ENCODE results near the gene SEPTIN12.
"Not testable (repeated sequence)": the region's sequence is repeated elsewhere in the genome, so short reads cannot be mapped to it uniquely, and the experiment has no call there.

The SEPTIN12 gene

DNA sequence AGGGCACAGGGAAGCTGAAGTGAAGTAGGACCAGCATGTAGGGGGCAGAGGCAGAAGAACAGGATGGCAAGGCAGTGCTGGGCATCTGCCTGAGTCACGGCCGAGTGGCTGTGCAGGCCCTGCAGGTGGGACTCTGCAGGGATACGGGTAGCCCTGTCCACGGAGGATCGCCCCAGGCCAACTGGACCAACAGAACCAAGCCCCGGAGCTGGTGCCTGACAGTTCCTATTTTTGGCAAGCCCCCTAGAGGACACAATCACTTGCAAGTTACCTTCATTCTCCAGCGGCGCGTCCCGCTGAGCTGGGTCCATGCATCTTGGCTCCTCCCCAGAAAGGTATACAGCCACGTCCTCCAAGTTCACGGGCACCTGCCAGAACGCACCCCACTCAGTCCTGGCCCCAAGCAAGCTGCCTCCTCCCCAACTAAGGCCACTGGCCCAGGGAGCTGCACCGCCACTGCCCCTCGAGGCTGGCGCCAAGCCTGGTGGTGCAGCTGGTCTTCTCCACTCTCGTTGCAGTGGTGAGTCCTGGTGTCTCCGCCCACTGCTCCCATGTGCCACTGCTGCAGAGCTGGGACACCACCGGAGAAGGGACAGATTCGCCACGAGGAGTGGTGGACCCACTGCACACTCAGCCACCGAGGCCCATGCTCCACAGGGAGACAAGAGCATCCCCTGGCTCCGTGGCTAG is 27.8 kb downstream of the SEPTIN12 start:
- no peak for DNase-seq

DNA sequence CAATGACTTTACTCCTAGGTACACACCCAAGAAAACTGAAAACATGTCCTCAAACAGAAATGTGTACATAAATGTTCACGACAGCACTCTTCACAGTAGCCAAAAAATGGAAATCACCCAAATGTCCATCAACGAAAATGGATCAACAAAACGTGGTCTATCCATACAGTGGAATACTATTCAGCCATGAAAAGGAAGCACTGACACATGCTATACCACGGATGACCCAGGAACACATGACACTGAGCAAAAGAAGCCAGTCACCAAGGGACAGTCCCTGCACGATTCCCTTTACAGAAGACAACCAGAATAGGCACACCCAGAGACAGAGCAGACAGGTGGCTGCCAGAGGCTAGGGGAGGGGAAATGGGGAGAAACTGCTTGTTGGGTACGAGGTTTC is 32.5 kb downstream of the SEPTIN12 start:
- DNase-seq = no peak

DNA sequence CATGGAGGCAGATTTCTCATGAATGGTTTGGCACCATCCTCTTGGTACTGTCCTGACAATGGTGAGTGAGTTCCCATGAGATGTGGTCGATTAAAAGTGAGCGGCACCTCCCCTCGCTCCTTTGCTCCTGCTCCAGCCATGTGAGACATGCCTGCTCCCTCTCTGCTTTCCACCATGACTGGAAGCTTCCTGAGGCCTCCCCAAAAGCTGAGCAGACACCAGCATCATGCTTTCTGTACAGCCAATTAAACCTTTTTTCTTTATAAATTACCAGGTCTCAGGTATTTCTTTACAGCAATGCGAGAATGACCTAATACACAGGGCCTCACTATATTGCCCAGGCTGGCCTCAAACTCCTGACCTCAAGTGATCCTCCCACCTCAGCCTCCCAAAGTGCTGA is 33.3 kb downstream of the SEPTIN12 start:
- DNase-seq = no peak

DNA sequence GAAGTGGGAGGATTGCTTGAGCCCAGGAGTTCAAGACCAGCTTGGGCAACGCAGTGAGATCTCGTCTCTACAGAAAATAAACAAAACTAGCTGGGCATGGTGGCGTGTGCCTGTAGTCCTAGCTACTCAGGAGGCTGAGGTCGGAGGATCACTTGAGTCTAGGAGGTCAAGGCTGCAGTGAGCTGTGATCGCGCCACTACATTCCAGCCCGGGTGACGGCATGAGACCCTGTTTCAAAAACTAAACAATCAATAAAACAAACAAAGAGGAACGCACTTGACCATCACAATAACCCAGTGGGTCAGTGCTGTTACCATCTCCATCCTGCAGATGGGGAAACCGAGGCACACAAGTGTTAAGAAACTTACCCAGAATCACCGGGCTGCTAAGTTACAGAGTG is 34.9 kb downstream of the SEPTIN12 start:
- no peak for DNase-seq

DNA sequence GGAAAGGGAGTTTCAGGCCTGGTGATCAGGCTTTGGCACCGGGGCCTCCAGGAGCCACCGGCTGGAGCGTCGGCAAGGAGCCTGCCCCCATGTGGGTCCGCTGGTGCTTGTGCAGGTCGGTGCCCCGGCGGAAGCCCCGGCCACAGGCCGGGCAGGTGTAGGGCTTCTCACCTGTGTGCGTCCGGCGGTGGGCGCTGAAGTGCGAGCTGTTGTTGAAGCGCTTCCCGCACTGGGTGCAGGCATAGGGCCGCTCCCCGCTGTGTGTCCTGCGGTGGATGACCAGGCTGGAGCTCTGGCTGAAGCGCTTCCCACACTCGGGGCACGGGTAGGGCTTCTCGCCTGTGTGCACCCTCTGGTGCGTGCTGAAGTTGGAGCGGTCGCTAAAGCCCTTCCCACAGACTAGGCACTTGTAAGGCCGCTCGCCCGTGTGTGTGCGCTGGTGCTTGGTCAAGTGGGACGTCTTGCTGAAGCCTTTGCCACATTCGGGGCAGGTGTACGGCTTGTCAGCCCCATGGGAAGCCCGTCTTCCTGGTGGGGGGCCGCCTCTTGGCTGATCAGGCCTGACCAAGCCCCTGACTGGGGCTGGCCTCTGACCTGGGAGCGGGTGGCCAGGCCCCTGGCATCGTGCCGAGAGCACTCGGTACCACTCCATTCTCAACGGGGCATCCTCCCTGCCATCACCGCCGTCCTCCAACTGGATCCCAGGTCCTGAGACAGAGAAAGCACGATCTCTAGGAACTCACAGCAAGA is 35.6 kb downstream of the SEPTIN12 start:
- DNase-seq = no peak

DNA sequence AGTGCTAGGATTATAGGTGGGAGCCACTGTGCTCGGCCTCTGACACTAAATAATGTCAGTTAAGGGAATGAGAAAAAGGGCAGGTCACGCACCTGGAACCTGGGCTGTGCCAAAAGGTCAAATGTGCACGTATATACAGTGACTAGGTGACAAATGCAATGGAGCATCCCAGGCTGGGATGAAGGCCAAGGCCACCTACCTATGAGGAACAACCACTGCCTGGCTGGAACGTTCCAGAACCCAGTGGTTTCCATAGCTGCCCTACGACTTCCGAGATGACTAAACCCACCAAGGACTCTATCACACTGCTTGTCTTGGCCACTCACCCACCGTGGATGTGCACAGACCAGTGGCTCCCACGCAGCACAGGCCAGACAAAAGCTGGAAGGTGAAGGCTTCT is 37.2 kb downstream of the SEPTIN12 start:
- no peak for DNase-seq

DNA sequence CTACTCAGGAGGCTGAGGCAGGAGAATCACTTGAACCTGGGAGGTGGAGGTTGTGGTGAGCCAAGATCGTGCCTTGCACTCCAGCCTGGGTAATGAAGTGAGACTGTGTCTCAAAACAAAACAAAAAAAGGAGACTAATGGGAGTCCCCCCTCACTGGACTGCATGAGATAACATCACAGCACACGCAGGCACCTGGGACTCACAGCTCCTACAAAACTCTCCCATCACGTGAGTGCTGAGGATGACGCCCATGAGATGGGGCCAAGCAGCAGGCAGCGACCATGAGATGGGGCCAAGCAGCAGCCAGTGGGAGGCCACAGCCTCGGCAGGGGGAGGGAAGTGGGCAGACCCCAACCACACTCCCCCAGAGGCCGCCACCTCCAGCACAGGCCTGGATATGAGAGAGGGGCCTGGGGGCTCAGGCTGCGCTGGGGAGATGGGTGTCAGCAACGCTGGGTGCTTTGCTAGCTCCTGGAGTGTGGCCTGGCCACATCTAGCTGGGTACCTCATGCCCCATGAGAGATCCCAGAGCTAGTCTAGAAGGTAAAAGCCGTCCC is 38.4 kb downstream of the SEPTIN12 start:
- DNase-seq = no peak

DNA sequence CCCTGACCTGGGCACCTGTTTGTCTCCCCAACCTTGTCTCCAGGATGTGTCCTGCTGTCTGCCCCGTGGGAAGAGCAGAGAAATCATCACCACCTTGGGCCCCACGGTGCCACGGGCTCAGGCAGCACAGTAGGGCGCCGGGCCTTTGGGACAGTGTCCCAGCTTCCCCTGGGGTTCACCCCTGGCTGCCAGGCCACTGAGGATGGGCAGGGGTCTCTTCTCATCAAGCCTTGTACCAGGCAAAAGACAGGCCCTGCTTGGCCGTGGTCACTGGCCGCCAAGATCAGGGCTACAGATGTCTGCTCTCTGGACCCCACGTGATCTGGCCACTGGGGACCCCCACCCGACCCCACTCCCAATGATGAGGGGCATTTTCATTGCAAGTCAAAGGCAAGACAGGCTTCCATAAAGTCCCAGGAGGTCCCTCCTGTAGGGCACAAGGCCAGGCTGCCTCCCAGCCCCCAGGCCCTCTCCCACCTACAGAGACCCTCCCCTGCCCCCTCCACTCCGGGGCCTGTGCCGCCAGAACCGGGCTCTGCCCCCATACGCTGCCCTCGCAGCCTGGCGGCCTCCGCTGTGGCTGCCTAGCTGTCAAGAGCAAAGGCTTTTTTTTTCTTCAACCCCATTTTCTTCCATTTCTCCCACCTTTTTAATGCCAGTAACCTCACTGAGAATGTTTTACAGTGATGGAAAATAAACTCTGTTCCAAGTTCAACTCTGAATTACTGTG is 39.3 kb downstream of the SEPTIN12 start:
- DNase-seq = no peak

DNA sequence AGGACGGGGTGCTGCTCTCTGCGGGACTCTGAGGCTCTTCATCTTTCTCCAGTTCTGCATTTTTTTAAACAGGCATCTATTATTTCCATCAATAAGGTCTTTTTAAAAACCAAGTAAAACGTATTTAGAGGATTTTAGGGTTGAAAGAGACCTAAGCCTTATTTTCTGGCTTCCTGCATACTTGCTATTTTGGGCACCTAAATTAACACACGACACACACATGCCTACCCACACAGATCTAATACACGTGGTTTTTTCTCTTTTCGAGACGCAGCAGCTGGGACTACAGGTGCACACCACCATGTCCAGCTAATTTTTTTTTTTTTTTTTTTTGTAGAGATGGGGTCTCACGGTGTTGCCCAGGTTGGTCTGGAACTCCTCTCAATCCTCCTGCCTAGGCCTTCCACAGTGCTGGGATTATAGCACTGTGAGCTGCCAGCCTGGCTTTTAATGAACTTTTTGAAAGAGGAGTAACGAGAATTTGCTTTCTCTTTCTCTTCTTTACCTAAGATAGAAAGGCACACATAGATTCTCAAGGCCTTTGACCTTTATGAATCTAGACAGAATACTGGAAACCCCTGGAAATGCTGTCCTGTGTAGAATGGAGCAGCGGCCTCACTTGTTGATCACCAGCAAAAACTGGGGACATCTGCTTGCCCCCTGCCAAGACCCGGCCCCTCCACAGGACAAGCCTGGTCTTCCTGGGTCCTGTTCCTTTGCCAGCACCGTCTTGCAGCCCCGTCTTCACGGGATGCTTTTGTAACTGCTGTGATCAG is 40.1 kb downstream of the SEPTIN12 start:
- no peak for DNase-seq

DNA sequence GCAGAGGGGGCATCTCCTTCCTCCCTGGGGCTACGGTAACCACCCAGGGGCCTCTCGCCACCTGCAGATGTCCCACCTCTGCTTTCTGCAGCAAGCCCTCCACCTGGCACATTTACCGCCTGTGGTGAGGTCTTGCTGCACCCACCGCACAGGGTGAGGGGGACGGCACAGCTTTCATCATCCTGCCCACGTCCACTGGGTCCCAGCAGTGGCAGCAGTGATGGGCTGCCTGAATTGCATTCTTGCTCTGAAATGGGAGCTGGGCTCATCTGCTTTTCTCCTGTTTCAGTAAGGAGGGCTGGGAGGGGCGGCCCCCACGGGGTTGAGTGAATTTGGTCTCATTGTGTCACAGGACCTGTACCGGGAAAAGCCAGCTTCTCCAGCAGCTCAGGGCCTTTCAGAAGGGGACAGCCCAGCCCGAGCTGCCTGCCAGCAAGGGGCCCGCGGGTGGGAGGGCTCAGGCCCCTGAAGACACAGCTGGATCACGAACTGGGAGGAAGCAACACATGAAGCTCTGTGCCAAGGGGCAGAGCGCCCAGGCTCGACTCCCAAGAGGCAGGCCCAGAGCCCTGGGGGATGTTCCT is 41.1 kb downstream of the SEPTIN12 start:
- DNase-seq = peak in 15 of 51 donors; percentile 1 to 36 (median 15)

DNA sequence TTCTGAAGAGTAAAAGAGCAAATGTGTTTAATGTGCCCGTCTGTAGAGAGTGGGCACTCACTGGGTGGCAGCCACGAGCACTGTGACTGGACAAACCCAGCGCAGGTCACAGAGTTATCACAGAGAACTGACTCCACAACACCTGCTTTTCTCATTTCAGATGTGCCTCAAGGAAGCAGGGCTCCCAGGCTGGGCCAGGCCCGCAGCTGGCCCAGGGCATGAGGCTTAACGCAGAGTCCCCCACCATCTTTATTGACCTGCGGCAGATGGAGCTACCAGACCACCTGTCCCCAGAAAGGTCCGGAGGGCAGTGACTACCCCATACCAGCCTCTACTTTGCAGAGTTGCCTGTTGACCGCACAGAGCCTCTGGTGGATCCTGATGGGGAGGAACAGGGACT is 41.9 kb downstream of the SEPTIN12 start:
- DNase-seq = no peak

DNA sequence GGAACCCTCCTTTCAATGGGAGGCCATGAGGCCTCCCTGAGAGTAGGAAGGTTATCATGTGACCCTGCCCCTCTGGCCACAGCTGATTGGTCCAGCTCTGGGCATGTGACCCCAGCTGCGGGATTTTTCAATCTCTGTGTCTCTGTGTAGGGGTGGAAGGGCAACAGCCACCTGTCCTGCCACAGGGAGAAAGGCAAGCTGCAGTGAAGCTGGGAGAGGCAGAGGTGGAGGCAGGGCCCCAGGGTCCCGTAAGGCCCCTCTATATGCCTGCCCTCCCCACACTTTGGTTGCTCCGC is 42.9 kb downstream of the SEPTIN12 start:
- DNase-seq = no peak

DNA sequence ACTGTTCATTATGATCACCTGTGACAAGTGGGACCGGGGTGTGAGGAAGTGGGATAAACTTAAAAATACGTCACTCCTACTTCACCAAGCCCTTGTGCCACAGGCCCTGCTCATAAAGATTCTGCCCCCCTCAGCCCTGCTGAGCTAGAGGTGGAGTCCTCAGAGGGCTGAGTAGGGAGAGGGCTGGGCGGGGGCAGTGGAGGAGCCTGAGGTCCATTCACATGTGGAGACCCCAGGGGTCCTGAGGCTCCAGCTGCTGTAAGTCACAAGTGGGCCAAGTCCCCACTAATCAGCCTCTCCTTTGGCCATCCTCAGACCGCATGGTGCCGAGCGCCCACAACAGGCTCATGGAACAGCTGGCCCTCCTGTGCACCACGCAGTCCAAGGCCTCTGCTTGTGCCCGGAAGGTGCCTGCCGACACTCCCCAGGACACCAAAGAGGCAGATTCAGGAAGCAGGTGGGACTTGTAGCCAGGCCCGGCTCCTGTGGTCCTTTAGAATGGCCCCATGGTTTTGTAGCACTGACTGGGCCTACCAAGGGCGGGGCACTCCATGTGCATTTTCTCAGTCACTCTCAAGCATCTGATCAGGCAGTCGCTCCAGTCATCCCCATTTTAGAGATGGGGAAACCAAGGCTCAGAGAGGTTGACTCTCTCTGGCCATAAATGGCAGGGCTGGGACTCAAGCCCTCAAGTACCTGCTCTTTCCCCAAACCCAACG is 43.4 kb downstream of the SEPTIN12 start:
- no peak for DNase-seq

DNA sequence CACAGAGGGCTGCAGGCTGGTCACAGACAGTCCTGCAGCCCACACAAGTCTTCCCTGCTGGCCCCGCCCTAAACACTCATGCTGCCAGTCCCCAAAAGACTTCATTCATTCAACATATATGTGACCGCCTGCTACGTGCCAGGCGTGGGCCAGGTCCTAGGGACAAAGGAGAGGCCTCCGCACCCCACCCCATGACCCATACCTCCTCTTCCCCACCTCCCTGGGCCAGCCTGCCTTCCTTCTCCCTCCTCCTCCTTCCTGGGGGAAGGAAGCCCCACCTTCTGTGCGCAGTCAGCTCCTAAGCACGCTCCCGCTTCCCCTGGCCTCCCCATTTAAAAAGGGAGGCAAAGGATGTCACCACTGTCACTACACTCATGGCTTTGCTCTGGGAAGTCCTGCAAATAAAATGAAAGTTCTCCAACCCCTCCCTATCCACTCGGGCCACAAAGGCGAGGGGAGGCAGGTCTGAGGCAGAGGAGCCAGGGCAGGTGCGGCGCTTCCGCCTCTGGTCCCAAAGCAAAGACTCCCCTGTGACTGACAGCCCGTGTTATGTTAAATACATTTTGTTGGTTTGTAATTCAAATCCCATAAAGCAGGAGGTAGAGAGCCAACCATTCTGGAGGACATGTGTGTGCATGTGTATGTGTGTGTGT is 44.8 kb downstream of the SEPTIN12 start:
- no peak for DNase-seq

DNA sequence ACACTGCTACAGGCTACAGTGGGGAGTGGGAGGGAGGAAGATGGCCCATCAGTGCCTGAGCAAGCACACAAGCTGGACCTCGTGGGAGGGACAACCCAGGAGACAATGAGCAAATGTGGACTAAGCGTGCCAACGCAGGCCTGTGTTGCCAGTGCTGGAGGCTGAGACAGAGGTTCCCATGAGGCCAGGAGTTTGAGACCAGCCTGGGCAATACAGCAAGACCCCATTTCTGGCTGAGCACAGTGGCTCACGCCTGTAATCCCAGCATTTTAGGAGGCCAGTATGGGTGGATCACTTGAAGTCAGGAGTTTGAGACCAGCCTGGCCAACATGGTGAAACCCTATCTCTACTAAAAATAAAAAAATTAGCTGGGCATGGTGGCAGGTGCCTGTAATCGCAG is 49.8 kb downstream of the SEPTIN12 start:
- not testable (repeated sequence) for DNase-seq

DNA sequence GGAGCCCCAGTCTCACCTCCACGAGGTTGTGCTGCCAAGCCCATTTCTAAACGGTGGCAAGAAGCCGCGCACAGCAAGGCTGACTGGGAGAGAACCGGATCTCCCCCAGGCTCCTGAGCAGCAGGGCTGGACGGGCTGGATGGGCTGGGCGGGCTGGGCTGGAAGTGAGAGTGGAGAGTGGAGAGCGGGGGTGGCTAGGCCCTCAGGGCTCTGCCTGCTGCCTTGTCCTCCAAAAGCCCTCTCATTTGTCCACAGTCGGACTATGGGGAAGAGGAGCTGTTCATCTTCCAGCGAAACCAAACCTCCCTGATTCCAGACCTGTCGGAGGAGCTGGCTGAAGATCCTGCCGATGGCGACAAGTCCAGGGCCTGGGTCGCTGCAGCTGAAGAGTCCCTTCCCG is 50.6 kb downstream of the SEPTIN12 start:
- DNase-seq = no peak

DNA sequence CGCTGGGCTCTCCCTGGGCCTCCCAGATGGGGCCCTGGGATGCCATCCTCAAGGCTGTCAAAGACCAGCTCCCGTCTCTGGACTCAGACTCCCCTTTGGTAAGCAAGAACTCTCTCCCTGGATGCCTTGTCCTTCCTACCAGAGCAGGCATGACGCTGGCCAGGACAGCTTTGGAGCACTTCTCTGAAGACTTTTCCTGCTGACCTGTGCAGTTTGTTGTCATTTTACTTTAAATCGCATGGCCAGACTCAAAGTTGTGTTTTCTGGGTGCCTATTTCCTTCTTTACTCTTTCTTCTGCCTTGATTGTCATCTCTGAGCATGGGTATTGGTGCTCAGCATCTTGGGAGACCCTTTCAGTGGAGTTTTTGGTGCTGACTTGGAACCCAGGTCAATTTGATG is 51.6 kb downstream of the SEPTIN12 start:
- DNase-seq = no peak

DNA sequence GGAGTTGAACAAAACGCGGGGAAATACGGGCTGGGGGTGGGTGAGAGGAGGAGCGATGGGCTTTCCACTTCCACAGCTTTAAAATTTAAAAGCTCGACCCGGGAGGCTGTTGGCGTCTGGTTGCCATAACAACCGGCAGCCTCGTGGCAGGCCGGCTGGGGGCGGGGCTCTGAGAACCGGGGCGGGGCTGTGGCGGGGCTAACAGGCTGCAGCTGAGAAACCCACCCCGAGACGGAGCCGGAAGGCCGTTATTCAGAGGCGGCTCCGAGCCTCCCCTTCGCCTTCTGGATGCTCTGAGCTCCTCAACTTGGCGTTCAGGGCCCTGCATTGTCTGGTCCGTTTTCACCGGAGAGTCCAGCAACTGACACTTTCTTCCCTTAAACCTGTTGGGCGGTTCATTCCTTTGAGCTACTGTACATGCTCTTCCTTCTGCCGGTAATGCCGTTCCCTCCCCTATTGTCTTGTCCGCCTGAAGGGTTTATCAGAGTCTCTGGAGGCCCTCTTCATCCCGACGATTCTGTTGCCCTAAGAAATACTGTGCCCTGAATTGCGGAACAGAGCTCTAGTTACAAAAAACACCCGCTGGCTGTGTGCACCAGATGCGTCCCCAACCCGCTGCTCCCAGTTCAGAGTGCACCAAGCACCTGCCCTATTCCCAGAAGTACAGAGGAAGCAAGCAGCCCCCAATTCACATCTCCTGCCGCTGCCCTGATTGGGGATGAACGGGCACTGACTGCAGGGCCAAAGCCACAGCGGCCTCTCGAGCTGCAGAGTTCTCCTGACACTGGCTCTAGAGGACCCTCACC is 53.2 kb downstream of the SEPTIN12 start:
- DNase-seq = peak; percentile 12 to 86 (median 69)

DNA sequence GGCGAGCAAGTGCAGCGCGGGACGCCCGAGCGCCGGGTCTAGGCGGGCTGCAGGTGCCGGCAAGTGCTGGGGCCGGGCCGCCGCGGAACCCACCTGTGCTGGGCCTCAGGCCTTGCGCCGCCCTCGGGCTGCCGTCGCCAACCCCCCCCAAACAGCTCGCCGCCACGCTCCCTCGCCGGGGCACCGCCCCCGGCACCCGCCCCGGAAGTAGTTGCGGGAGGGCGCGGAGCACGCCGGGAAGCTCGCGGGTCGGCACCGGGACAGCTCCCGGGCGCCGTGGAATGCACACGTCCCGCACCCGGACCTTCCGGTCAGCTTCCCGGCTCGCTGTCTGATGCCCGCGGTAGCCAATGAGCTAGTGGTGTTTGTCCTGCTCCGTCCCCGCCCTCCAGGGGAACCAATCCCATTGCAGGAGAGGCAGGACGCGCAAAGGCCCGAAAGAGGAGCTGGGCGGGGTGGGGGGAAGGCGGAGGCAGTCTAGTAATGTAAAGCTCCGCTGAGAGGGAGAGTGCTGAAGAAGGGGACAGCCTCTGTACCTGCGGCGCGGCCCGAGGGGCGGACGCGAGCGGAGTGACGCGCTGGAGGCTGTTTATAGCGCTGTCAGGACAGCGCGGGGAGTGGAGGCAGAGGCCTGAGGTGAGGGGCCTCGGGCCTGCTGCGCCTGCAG is 53.9 kb downstream of the SEPTIN12 start, which contains the start of the genes ANKS3 and DNAAF8:
Gene ANKS3 (minus strand): TSS at position 209 of the 667 bp plus-strand sequence. CDS start 4,122 bp downstream, outside the sequence.
Gene DNAAF8 (plus strand): TSS at position 475 of the 667 bp plus-strand sequence. CDS start 1,978 bp downstream, outside the sequence.
- DNase-seq = peak; percentile 43 to 98 (median 94)

All from hypothalamus (tissue), 51 donors.